Measurements from ENCODE around the gene GRAP. TPM values are rescaled to one million over a fixed set of nuclear protein-coding genes. Genes with fewer than 3 reads are reported as not detected.
"Not testable (repeated sequence)": the region's sequence is repeated elsewhere in the genome, so short reads cannot be mapped to it uniquely, and the experiment has no call there.

The GRAP gene
- total RNA-seq, 1 experiment from 2014 or later, result 0.55 TPM

DNA sequence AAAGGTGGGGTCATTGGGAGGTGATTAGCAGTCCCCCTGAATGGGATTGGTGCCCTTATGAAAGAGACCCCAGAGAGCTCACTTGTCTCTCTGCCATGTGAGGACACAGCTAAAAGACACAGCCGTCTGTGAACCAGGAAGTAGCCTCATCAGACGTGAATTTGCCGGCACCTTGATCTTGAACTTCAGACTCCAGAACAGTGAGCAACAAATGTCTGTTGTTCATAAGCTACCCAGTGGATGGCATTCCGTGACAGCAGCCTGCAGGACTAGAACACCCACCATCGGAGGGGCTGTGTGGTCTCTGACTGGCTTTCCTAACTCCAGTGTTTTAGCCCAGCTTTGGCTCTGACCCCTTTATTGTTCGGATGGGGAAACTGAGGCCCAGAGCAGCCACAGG, 9.2 kb downstream of the GRAP start:
- not testable (repeated sequence) for H4K91ac ChIP-seq (ENCODE audit: insufficient read length, low read depth, low read length); DNase-seq; H3K14ac ChIP-seq (ENCODE audit: insufficient read depth, low read length); H3K9ac ChIP-seq (ENCODE audit: extremely low read depth, insufficient read length, low read length); H2AK5ac ChIP-seq (ENCODE audit: insufficient read length, low read length); H3K27ac ChIP-seq (ENCODE audit: insufficient read length, low read depth, low read length); H3K27ac Mint-ChIP-seq; H3T11ph ChIP-seq (ENCODE audit: low read length); H3K18ac ChIP-seq (ENCODE audit: insufficient read length, low read depth, low read length); H3K4me2 ChIP-seq (ENCODE audit: insufficient read depth, insufficient read length, low read length); H3K4me1 ChIP-seq (ENCODE audit: insufficient read depth, low read length); H3K79me2 ChIP-seq (ENCODE audit: insufficient read depth, low read length); H2BK20ac ChIP-seq (ENCODE audit: low read depth, low read length, poor library complexity, severe bottlenecking); H3K4me1 Mint-ChIP-seq; H3K36me3 Mint-ChIP-seq (ENCODE audit: insufficient read depth in 1 of 3, low read depth in 3 of 3); H3K79me1 ChIP-seq (ENCODE audit: insufficient read depth, low read depth, low read length, poor library complexity, severe bottlenecking); H3K23ac ChIP-seq (ENCODE audit: insufficient read length, low read depth, low read length); H3K27me3 Mint-ChIP-seq (ENCODE audit: low read depth); H2BK5ac ChIP-seq (ENCODE audit: insufficient read length, low read length); H2BK15ac ChIP-seq (ENCODE audit: low read depth, low read length); H4K8ac ChIP-seq (replicated peaks; ENCODE audit: insufficient read length, low read depth, low read length); H2BK12ac ChIP-seq (ENCODE audit: insufficient read length, low read depth, low read length); H3K9me3 Mint-ChIP-seq; H3K4me3 Mint-ChIP-seq; H3K56ac ChIP-seq (ENCODE audit: insufficient read length, low read depth, low read length); H4K20me1 ChIP-seq (ENCODE audit: control insufficient read depth, insufficient read depth, insufficient read length); H3K9me3 ChIP-seq (ENCODE audit: control insufficient read depth, low read depth, low read length); H3K27me3 ChIP-seq (ENCODE audit: insufficient read depth, low read length); H2AFZ ChIP-seq (ENCODE audit: low read length); H4K5ac ChIP-seq (ENCODE audit: insufficient read length, low read depth, low read length); H3K23me2 ChIP-seq (ENCODE audit: insufficient read length, low read depth, low read length, poor library complexity, severe bottlenecking); H2BK120ac ChIP-seq (ENCODE audit: low read depth, low read length, poor library complexity, severe bottlenecking); H3K4ac ChIP-seq (ENCODE audit: low read depth, low read length)
- no CpG with 5 or more reads among the region's 6 CpGs for WGBS (ENCODE audit: extremely low coverage, insufficient read length, low lambda C conversion rate)

DNA sequence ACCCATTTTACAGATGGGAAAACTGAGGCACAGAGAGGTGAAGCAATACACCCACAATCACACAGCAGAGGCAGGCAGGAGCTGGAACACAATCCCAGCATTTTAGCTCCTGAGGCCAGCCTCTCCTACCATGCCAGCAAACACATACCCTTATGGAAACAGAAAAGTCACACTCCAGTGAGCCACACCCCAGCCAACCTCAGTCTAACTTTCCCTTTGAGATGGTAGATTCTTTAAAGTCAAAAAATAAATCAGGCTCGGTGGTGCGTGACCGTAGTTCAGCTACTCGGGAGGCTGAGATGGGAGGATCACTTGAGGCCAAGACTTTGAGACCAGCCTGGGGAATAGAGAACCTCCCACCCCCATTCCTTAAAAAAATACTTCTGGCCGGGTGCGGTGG, 10.6 kb downstream of the GRAP start:
- not testable (repeated sequence) for H3K4me2 ChIP-seq (ENCODE audit: insufficient read depth, insufficient read length, low read length); H3K56ac ChIP-seq (ENCODE audit: insufficient read length, low read depth, low read length); H3K4me1 ChIP-seq (ENCODE audit: insufficient read depth, low read length); H2BK20ac ChIP-seq (ENCODE audit: low read depth, low read length, poor library complexity, severe bottlenecking); DNase-seq; H3K14ac ChIP-seq (ENCODE audit: insufficient read depth, low read length); H3K27ac Mint-ChIP-seq; H3K23me2 ChIP-seq (ENCODE audit: insufficient read length, low read depth, low read length, poor library complexity, severe bottlenecking); H3K79me1 ChIP-seq (ENCODE audit: insufficient read depth, low read depth, low read length, poor library complexity, severe bottlenecking); H4K5ac ChIP-seq (ENCODE audit: insufficient read length, low read depth, low read length); H3K9ac ChIP-seq (ENCODE audit: extremely low read depth, insufficient read length, low read length); H3K36me3 Mint-ChIP-seq (ENCODE audit: insufficient read depth in 1 of 3, low read depth in 3 of 3); H3K9me3 ChIP-seq (ENCODE audit: control insufficient read depth, low read depth, low read length); H2BK15ac ChIP-seq (ENCODE audit: low read depth, low read length); H3K18ac ChIP-seq (ENCODE audit: insufficient read length, low read depth, low read length); H4K20me1 ChIP-seq (ENCODE audit: control insufficient read depth, insufficient read depth, insufficient read length); H3K27me3 Mint-ChIP-seq (ENCODE audit: low read depth); H3K27ac ChIP-seq (ENCODE audit: insufficient read length, low read depth, low read length); H2BK120ac ChIP-seq (ENCODE audit: low read depth, low read length, poor library complexity, severe bottlenecking); H2BK5ac ChIP-seq (ENCODE audit: insufficient read length, low read length); H3K23ac ChIP-seq (ENCODE audit: insufficient read length, low read depth, low read length); H2AK5ac ChIP-seq (ENCODE audit: insufficient read length, low read length); H3K4me1 Mint-ChIP-seq; H3K27me3 ChIP-seq (ENCODE audit: insufficient read depth, low read length); H3K4me3 Mint-ChIP-seq; H4K8ac ChIP-seq (replicated peaks; ENCODE audit: insufficient read length, low read depth, low read length); H3K9me3 Mint-ChIP-seq; H2BK12ac ChIP-seq (ENCODE audit: insufficient read length, low read depth, low read length); H3T11ph ChIP-seq (ENCODE audit: low read length); H4K91ac ChIP-seq (ENCODE audit: insufficient read length, low read depth, low read length); H3K4ac ChIP-seq (ENCODE audit: low read depth, low read length); H2AFZ ChIP-seq (ENCODE audit: low read length); H3K79me2 ChIP-seq (ENCODE audit: insufficient read depth, low read length)
- no CpG with 5 or more reads among the region's 6 CpGs for WGBS (ENCODE audit: extremely low coverage, insufficient read length, low lambda C conversion rate)

All from H9 (cell line).